NCI-H345 treated with DMSO at 0.1 percent for 48 hours (cell line): Measurements from ENCODE around the gene NPFF.
"Not testable (repeated sequence)": the region's sequence is repeated elsewhere in the genome, so short reads cannot be mapped to it uniquely, and the experiment has no call there.

Experiments used
- DNase-seq: peaks from one replicate; lab custom pipeline; 2025; ENCODE audit not compliant: unreplicated experiment; lab: John Stamatoyannopoulos, UW

The NPFF gene

GRCh38 chr12:53506881-53507602, at the start of gene NPFF:
Gene NPFF, minus strand, starts transcription at chr12:53507484. Its CDS starts 10 bp downstream, at chr12:53507474.
- DNase-seq, result no peak

GRCh38 chr12:53552361-53553327, 45.4 kb upstream of the NPFF start:
- DNase-seq, result no peak

- DNase-seq, result no peak
Observed at GRCh38 chr12:53551889-53552291, 44.6 kb upstream of the NPFF start.

GRCh38 chr12:53550595-53550994, 43.3 kb upstream of the NPFF start:
- DNase-seq, result no peak

GRCh38 chr12:53550131-53550530, 42.8 kb upstream of the NPFF start:
- not testable (repeated sequence) for DNase-seq

- not testable (repeated sequence) for DNase-seq
Observed at GRCh38 chr12:53548354-53548753, 41.1 kb upstream of the NPFF start.

GRCh38 chr12:53543539-53543938, 36.3 kb upstream of the NPFF start:
- peak; percentile 6 for DNase-seq

- DNase-seq, result no peak
Observed at GRCh38 chr12:53539526-53539925, 32.2 kb upstream of the NPFF start.

GRCh38 chr12:53538209-53538689, 31.0 kb upstream of the NPFF start:
- DNase-seq, result no peak

GRCh38 chr12:53536962-53537361, 29.7 kb upstream of the NPFF start:
- no peak for DNase-seq

GRCh38 chr12:53533471-53533870, 26.2 kb upstream of the NPFF start:
- DNase-seq, result no peak

- DNase-seq, result no peak
Observed at GRCh38 chr12:53532524-53533445, 25.5 kb upstream of the NPFF start.

GRCh38 chr12:53532021-53532420, 24.7 kb upstream of the NPFF start:
- no peak for DNase-seq

GRCh38 chr12:53530920-53531319, 23.6 kb upstream of the NPFF start:
- DNase-seq, result no peak

- no peak for DNase-seq
Observed at GRCh38 chr12:53530061-53530460, 22.8 kb upstream of the NPFF start.

- no peak for DNase-seq
Observed at GRCh38 chr12:53524476-53524875, 17.2 kb upstream of the NPFF start.

- no peak for DNase-seq
Observed at GRCh38 chr12:53523131-53523530, 15.8 kb upstream of the NPFF start.

- no peak for DNase-seq
Observed at GRCh38 chr12:53518381-53518780, 11.1 kb upstream of the NPFF start.

- DNase-seq, result no peak
Observed at GRCh38 chr12:53516758-53517455, 9.6 kb upstream of the NPFF start.

- DNase-seq, result no peak
Observed at GRCh38 chr12:53515291-53515680, 8.0 kb upstream of the NPFF start.
